ENCODE measurements around the gene SURF1.

Gene SURF1

GRCh38 chr9:133385452-133385851, 29.2 kb upstream of the SURF1 start:
- Histone ChIP-seq H3K4me2 (ENCODE audit: low read length, poor library complexity, severe bottlenecking) (no peak overlapping the region), H3K27me3 (ENCODE audit: control insufficient read depth in 1 of 2, insufficient read depth in 1 of 2, low read length in 2 of 2) (peaks cover 0 to 10% of the 10 kb centered on the region in 2 experiments), H2AK5ac (ENCODE audit: low read length, severe bottlenecking) (no peak overlapping the region), H2BK12ac (ENCODE audit: low read length in 2 of 2) (no peak overlapping the region), H3K36me3 (ENCODE audit: control insufficient read depth in 1 of 2, insufficient read depth in 2 of 2, low read depth in 1 of 2, low read length in 2 of 2) (no peaks in the 10 kb centered on the region), H3K23ac (ENCODE audit: low read length in 2 of 2) (no peak overlapping the region), H4K8ac (ENCODE audit: low read length) (no peak overlapping the region), H3K9ac (ENCODE audit: low read length) (no peak overlapping the region), H3K4ac (ENCODE audit: low read depth in 1 of 2, low read length in 2 of 2) (no peak overlapping the region), H3K27ac (ENCODE audit: low read length, poor library complexity, severe bottlenecking) (no peak overlapping the region), H3K14ac (ENCODE audit: low read length in 2 of 2) (peak overlapping the region in 1 of 2 experiments; percentile 37), H3K18ac (ENCODE audit: low read depth in 1 of 2, low read length in 2 of 2) (no peak overlapping the region), H2BK5ac (ENCODE audit: low read depth, low read length, poor library complexity, severe bottlenecking) (no peak overlapping the region), H2BK120ac (ENCODE audit: low read depth, low read length) (no peak overlapping the region), H4K91ac (ENCODE audit: low read length) (no peak overlapping the region), H3K9me3 (ENCODE audit: control insufficient read depth, low read length) (no peaks in the 10 kb centered on the region), H3K4me1 (ENCODE audit: control insufficient read depth, insufficient read depth, low read depth, low read length) (no peaks in the 10 kb centered on the region), H2BK15ac (ENCODE audit: low read depth, poor library complexity, severe bottlenecking) (no peak overlapping the region), H2AFZ (ENCODE audit: low read depth, low read length) (no peak overlapping the region), H3K4me3 (ENCODE audit: insufficient read depth in 1 of 2, low read depth in 1 of 2, low read length in 2 of 2) (no peak overlapping the region), H3K79me1 (replicated peaks; ENCODE audit: low read length, poor library complexity, severe bottlenecking) (no peaks in the 10 kb centered on the region)
- DNase-seq = no peak
- WGBS = 85% methylated on average over 14 of the region's 14 CpGs

- Histone ChIP-seq H3K79me1 (replicated peaks; ENCODE audit: low read length, poor library complexity, severe bottlenecking) (no peaks in the 10 kb centered on the region), H3K9ac (ENCODE audit: low read length) (no peak overlapping the region), H3K23ac (ENCODE audit: low read length in 2 of 2) (no peak overlapping the region), H3K18ac (ENCODE audit: low read depth in 1 of 2, low read length in 2 of 2) (no peak overlapping the region), H3K4ac (ENCODE audit: low read depth in 1 of 2, low read length in 2 of 2) (no peak overlapping the region), H2AK5ac (ENCODE audit: low read length, severe bottlenecking) (no peak overlapping the region), H3K27me3 (ENCODE audit: control insufficient read depth in 1 of 2, insufficient read depth in 1 of 2, low read length in 2 of 2) (peaks cover 0 to 6% of the 10 kb centered on the region in 2 experiments), H3K9me3 (ENCODE audit: control insufficient read depth, low read length) (no peaks in the 10 kb centered on the region), H4K91ac (ENCODE audit: low read length) (no peak overlapping the region), H2AFZ (ENCODE audit: low read depth, low read length) (no peak overlapping the region), H3K4me3 (ENCODE audit: insufficient read depth in 1 of 2, low read depth in 1 of 2, low read length in 2 of 2) (no peak overlapping the region), H3K4me1 (ENCODE audit: control insufficient read depth, insufficient read depth, low read depth, low read length) (no peaks in the 10 kb centered on the region), H3K4me2 (ENCODE audit: low read length, poor library complexity, severe bottlenecking) (no peak overlapping the region), H2BK15ac (ENCODE audit: low read depth, poor library complexity, severe bottlenecking) (no peak overlapping the region), H2BK12ac (ENCODE audit: low read length in 2 of 2) (no peak overlapping the region), H3K36me3 (ENCODE audit: control insufficient read depth in 1 of 2, insufficient read depth in 2 of 2, low read depth in 1 of 2, low read length in 2 of 2) (no peaks in the 10 kb centered on the region), H3K27ac (ENCODE audit: low read length, poor library complexity, severe bottlenecking) (no peak overlapping the region), H3K14ac (ENCODE audit: low read length in 2 of 2) (no peak overlapping the region), H2BK5ac (ENCODE audit: low read depth, low read length, poor library complexity, severe bottlenecking) (no peak overlapping the region), H4K8ac (ENCODE audit: low read length) (no peak overlapping the region), H2BK120ac (ENCODE audit: low read depth, low read length) (no peak overlapping the region)
- DNase-seq = no peak
- WGBS = 96% methylated on average over 17 of the region's 17 CpGs
These were observed 28.5 kb upstream of the SURF1 start for GRCh38 chr9:133384736-133385321.

GRCh38 chr9:133383438-133383837, 27.2 kb upstream of the SURF1 start:
- no peak overlapping the region for H2BK15ac ChIP-seq (ENCODE audit: low read depth, poor library complexity, severe bottlenecking)
- H3K79me1 ChIP-seq (replicated peaks; ENCODE audit: low read length, poor library complexity, severe bottlenecking) = no peaks in the 10 kb centered on the region
- H3K27ac ChIP-seq (ENCODE audit: low read length, poor library complexity, severe bottlenecking) = no peak overlapping the region
- H2AK5ac ChIP-seq (ENCODE audit: low read length, severe bottlenecking) = no peak overlapping the region
- no peak overlapping the region for H2BK120ac ChIP-seq (ENCODE audit: low read depth, low read length)
- H3K4ac ChIP-seq (ENCODE audit: low read depth in 1 of 2, low read length in 2 of 2) = no peak overlapping the region
- H3K18ac ChIP-seq (ENCODE audit: low read depth in 1 of 2, low read length in 2 of 2) = no peak overlapping the region
- H2BK12ac ChIP-seq (ENCODE audit: low read length in 2 of 2) = no peak overlapping the region
- H3K9me3 ChIP-seq (ENCODE audit: control insufficient read depth, low read length) = no peaks in the 10 kb centered on the region
- H2BK5ac ChIP-seq (ENCODE audit: low read depth, low read length, poor library complexity, severe bottlenecking) = no peak overlapping the region
- no peak overlapping the region for H3K4me2 ChIP-seq (ENCODE audit: low read length, poor library complexity, severe bottlenecking)
- H3K36me3 ChIP-seq (ENCODE audit: control insufficient read depth in 1 of 2, insufficient read depth in 2 of 2, low read depth in 1 of 2, low read length in 2 of 2) = no peaks in the 10 kb centered on the region
- H3K27me3 ChIP-seq (ENCODE audit: control insufficient read depth in 1 of 2, insufficient read depth in 1 of 2, low read length in 2 of 2) = peaks cover 0 to 4% of the 10 kb centered on the region in 2 experiments
- no peak overlapping the region for H2AFZ ChIP-seq (ENCODE audit: low read depth, low read length)
- no peak overlapping the region for H4K8ac ChIP-seq (ENCODE audit: low read length)
- H4K91ac ChIP-seq (ENCODE audit: low read length) = no peak overlapping the region
- H3K9ac ChIP-seq (ENCODE audit: low read length) = no peak overlapping the region
- no peak overlapping the region for H3K23ac ChIP-seq (ENCODE audit: low read length in 2 of 2)
- H3K4me1 ChIP-seq (ENCODE audit: control insufficient read depth, insufficient read depth, low read depth, low read length) = peaks cover 3% of the 10 kb centered on the region
- 89% methylated on average over 3 of the region's 3 CpGs for WGBS
- no peak overlapping the region for H3K4me3 ChIP-seq (ENCODE audit: insufficient read depth in 1 of 2, low read depth in 1 of 2, low read length in 2 of 2)
- H3K14ac ChIP-seq (ENCODE audit: low read length in 2 of 2) = no peak overlapping the region
- DNase-seq = no peak

- no peak overlapping the region for H2AFZ ChIP-seq (ENCODE audit: low read depth, low read length)
- H3K4me1 ChIP-seq (ENCODE audit: control insufficient read depth, insufficient read depth, low read depth, low read length) = peaks cover 8% of the 10 kb centered on the region
- no peak overlapping the region for H3K4me2 ChIP-seq (ENCODE audit: low read length, poor library complexity, severe bottlenecking)
- H3K23ac ChIP-seq (ENCODE audit: low read length in 2 of 2) = no peak overlapping the region
- H3K4me3 ChIP-seq (ENCODE audit: insufficient read depth in 1 of 2, low read depth in 1 of 2, low read length in 2 of 2) = no peak overlapping the region
- H3K14ac ChIP-seq (ENCODE audit: low read length in 2 of 2) = no peak overlapping the region
- no peak overlapping the region for H2BK15ac ChIP-seq (ENCODE audit: low read depth, poor library complexity, severe bottlenecking)
- H3K9ac ChIP-seq (ENCODE audit: low read length) = no peak overlapping the region
- H2BK12ac ChIP-seq (ENCODE audit: low read length in 2 of 2) = no peak overlapping the region
- 91% methylated on average over 4 of the region's 4 CpGs for WGBS
- H3K27ac ChIP-seq (ENCODE audit: low read length, poor library complexity, severe bottlenecking) = no peak overlapping the region
- no peak overlapping the region for H3K18ac ChIP-seq (ENCODE audit: low read depth in 1 of 2, low read length in 2 of 2)
- no peaks in the 10 kb centered on the region for H3K79me1 ChIP-seq (replicated peaks; ENCODE audit: low read length, poor library complexity, severe bottlenecking)
- H4K8ac ChIP-seq (ENCODE audit: low read length) = no peak overlapping the region
- no peaks in the 10 kb centered on the region for H3K9me3 ChIP-seq (ENCODE audit: control insufficient read depth, low read length)
- no peak overlapping the region for H4K91ac ChIP-seq (ENCODE audit: low read length)
- peaks cover 0 to 1% of the 10 kb centered on the region in 2 experiments for H3K27me3 ChIP-seq (ENCODE audit: control insufficient read depth in 1 of 2, insufficient read depth in 1 of 2, low read length in 2 of 2)
- no peak overlapping the region for H2BK120ac ChIP-seq (ENCODE audit: low read depth, low read length)
- H2AK5ac ChIP-seq (ENCODE audit: low read length, severe bottlenecking) = no peak overlapping the region
- no peak overlapping the region for H3K4ac ChIP-seq (ENCODE audit: low read depth in 1 of 2, low read length in 2 of 2)
- H2BK5ac ChIP-seq (ENCODE audit: low read depth, low read length, poor library complexity, severe bottlenecking) = no peak overlapping the region
- H3K36me3 ChIP-seq (ENCODE audit: control insufficient read depth in 1 of 2, insufficient read depth in 2 of 2, low read depth in 1 of 2, low read length in 2 of 2) = no peaks in the 10 kb centered on the region
- DNase-seq = no peak
These were observed 26.3 kb upstream of the SURF1 start for GRCh38 chr9:133382507-133383141.
